ENCODE results near the gene LRP2. TPM values are rescaled to one million over a fixed set of nuclear protein-coding genes. Genes with fewer than 3 reads are reported as not detected.

The LRP2 gene
- total and polyA plus RNA-seq, 2 of the 4 experiments (the other 2 are of a cell fraction): not detected

DNA sequence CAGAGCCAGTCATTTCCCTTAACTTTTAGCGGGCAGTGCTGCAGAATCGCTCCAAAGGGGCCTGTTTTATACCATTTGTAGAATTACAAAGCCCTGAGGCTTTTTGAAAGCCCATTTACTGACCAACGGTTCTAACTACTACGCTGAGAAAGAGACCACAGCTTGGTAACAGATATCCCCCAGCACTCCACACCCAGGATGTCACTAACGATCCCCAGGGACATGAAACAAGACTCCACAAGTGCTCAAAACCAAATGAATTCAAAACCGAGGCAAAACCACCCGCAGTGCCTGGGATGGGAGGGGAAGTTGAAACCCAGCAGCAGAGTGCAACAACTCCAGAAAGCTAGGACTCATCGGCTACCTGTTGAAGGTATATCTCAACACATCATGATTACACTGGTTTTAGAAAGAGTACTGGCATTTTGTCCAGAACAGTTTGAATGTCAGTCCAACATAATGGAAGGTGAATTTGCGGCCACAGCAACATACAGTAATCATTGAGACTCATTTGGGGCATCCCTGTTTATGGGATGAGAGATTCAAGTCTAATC is 33.6 kb upstream of the LRP2 start:
- Histone ChIP-seq H4K8ac (ENCODE audit: low read depth in 2 of 2, low read length in 2 of 2) (no peak overlapping the region), H4K5ac (ENCODE audit: low read depth, low read length) (no peak overlapping the region), H3K27me3 (ENCODE audit: control insufficient read depth, insufficient read depth, low read length) (peaks cover 2% of the 10 kb centered on the region; the same call in 1 of the 2 replicates), H2BK15ac (ENCODE audit: low read depth, low read length) (no peak overlapping the region), H3K4me3 (ENCODE audit: insufficient read depth, low read depth, low read length) (no peak overlapping the region), H2AK5ac (ENCODE audit: low read depth, low read length) (no peak overlapping the region), H3K9ac (ENCODE audit: low read depth, low read length) (no peak overlapping the region), H3K4me2 (ENCODE audit: low read depth, low read length) (no peak overlapping the region), H3K23ac (ENCODE audit: low read depth, low read length) (no peak overlapping the region), H3K56ac (ENCODE audit: extremely low read depth, insufficient read depth, low read length) (no peak overlapping the region), H3K79me1 (ENCODE audit: low read depth in 1 of 2, low read length in 2 of 2) (no peaks in the 10 kb centered on the region; a peak in 1 of 4 replicates), H3K18ac (ENCODE audit: low read depth, low read length) (no peak overlapping the region), H3K4ac (ENCODE audit: low read depth, low read length) (no peak overlapping the region), H4K20me1 (ENCODE audit: insufficient read depth, low read length) (no peaks in the 10 kb centered on the region), H2BK5ac (ENCODE audit: low read depth, low read length, poor library complexity, severe bottlenecking) (no peak overlapping the region), H4K91ac (ENCODE audit: insufficient read depth, low read depth, low read length) (no peak overlapping the region), H2BK120ac (ENCODE audit: low read depth, low read length) (no peak overlapping the region), H3K27ac (ENCODE audit: insufficient read depth, low read length) (no peak overlapping the region), H3K36me3 (ENCODE audit: control insufficient read depth, insufficient read depth, low read length) (no peaks in the 10 kb centered on the region), H3K14ac (replicated peaks; ENCODE audit: low read depth, low read length) (no peak overlapping the region), H3K4me1 (ENCODE audit: control insufficient read depth, insufficient read depth, low read length) (no peaks in the 10 kb centered on the region), H2AK9ac (replicated peaks; ENCODE audit: low read depth, low read length, poor library complexity) (no peak overlapping the region), H3K9me1 (ENCODE audit: insufficient read depth, low read length) (no peaks in the 10 kb centered on the region), H3K9me3 (ENCODE audit: control insufficient read depth, insufficient read depth, low read length) (no peaks in the 10 kb centered on the region), H2AFZ (replicated peaks; ENCODE audit: low read length, poor library complexity) (no peak overlapping the region), H2BK20ac (ENCODE audit: low read depth, low read length) (no peak overlapping the region)
- WGBS, 2 experiments (ENCODE audit: extremely low coverage in 2 of 2, insufficient read length in 1 of 2): 24% methylated on average over 3 of the region's 9 CpGs; no CpG with 5 or more reads in 1 of the 2 experiments
- ATAC-seq (ENCODE audit: low read depth): no peak
- intact Hi-C loops (cut with micrococcal nuclease): no loop called here
- no peak for DNase-seq
- POLR2A ChIA-PET (ENCODE audit: unreplicated experiment): no interaction called here
- in situ Hi-C loops (cut with MboI; ENCODE audit: low sequenced_read_pairs): no loop called here
- dilution Hi-C loops (cut with HindIII; ENCODE audit: low sequenced_read_pairs, unreplicated experiment): no loop called here
- TF ChIP-seq SMC3 (IDR thresholded peaks at IDR 0.05; ENCODE audit: low read depth, low read length) (no peak), MXI1 (IDR thresholded peaks at IDR 0.05; ENCODE audit: borderline replicate concordance, low read depth, low read length) (no peak), CHD1 (IDR thresholded peaks at IDR 0.05; ENCODE audit: low read depth, low read length) (no peak), BHLHE40 (IDR thresholded peaks at IDR 0.05; ENCODE audit: low read depth, low read length) (no peak), RCOR1 (IDR thresholded peaks at IDR 0.05; ENCODE audit: insufficient replicate concordance, low read length) (no peak), MAFK (IDR thresholded peaks at IDR 0.05; ENCODE audit: low read depth, low read length) (no peak), FOS (IDR thresholded peaks at IDR 0.05; ENCODE audit: low read depth, low read length) (no peak), RAD21 (IDR thresholded peaks at IDR 0.05; ENCODE audit: low read length) (no peak), NFE2L2 (IDR thresholded peaks at IDR 0.05; ENCODE audit: low read depth, low read length) (no peak), CEBPB (IDR thresholded peaks at IDR 0.05; ENCODE audit: low read depth, low read length) (no peak)
- TF ChIP-seq, protein P1, sequence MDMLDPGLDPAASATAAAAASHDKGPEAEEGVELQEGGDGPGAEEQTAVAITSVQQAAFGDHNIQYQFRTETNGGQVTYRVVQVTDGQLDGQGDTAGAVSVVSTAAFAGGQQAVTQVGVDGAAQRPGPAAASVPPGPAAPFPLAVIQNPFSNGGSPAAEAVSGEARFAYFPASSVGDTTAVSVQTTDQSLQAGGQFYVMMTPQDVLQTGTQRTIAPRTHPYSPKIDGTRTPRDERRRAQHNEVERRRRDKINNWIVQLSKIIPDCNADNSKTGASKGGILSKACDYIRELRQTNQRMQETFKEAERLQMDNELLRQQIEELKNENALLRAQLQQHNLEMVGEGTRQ (IDR thresholded peaks at IDR 0.05; ENCODE audit: low read depth, low read length): no peak
- CTCF ChIA-PET: no interaction called here
- BruUV-seq (replicated peaks): no TSS peak
